Right forelimb (tissue), 1 donor: ENCODE measurements around the gene CLCA4.
"Not testable (repeated sequence)": the region's sequence is repeated elsewhere in the genome, so short reads cannot be mapped to it uniquely, and the experiment has no call there.

Experiments used
- DNase-seq: peaks from one replicate; pipeline ENCODE4 v3.0.0-alpha.2; 2018

CLCA4 gene

DNA sequence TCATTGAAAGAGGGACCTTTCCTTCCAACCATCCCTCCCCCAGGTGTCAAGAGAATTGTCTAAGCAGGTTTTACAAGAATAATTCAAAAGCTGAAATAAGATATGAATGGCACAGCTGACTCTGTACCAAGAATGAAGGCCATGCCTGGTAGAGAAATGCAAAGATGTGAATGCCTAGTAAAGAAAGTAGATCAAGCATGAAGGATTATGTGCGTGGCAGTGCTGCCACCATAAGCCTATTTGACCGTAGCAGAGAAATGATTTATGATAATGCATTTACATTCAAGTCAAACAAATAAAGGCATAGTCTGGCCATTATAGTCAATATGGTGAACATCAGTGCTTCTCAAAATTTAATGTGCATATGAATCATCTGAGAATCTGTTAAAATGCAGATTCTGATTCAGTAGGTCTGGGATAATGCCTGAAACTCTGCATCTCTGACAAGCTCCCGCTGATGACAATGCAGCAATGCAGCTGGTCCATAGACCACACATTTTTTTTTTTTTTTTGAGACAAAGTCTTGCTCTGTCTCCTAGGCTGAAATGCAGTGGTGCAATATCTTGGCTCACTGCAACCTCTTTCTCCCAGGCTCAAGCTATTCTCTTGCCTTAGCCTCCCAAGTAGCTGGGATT, 16.6 kb upstream of the CLCA4 start:
- DNase-seq, result no peak

DNA sequence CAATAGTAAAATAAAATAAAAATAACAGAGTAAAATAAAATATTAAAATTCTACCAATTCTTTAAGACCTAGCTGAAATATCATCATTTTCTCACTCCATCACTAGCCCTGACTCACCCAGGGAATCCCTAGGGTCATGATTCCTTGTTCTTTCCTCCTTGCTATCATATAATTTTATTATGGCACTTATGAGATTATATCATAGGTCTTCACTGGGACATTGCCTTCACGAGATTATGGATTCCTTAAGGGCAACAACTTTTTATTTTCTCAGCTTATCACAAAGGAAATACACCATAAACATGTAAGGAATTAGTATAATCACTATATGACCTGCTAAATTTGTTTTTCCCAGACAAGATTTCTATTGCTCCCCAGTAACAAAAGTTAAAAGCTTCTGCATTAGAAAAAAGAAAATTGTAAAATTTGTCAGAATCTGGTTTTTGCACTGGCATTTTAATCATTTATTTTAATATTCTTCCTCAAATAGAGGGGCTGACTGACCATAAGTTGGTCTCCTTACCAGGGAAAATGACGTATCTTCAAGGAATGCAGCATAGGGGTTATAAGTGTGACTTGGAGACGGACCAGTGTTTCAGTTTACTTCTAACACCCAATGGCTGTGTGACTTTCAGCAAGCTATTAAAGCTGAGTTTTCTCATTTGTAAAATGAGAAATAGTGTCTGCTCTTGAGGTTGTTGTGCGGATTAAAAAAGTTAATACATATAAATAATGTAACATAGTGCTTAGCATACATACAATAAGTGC, 8.8 kb upstream of the CLCA4 start:
- DNase-seq, result no peak

DNA sequence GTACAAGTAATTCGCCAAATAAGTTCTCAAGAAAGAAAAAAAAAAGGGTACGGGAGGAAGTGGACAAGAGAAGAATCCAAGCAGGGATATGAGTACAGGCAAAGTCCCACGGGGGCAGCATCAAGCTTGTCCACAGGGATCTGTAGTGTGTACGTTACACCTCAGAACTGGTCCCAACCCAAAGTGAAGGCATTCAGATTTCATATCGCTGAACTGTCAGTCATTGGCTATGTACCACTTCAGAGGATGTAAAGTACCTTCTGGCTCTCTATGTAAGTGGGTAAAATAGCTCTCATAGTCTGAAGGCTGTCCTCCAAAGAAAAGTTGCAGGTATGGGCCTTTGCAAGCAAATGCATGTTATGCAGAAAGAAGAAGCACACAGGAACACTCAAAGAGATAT, 8.1 kb upstream of the CLCA4 start:
- no peak for DNase-seq

DNA sequence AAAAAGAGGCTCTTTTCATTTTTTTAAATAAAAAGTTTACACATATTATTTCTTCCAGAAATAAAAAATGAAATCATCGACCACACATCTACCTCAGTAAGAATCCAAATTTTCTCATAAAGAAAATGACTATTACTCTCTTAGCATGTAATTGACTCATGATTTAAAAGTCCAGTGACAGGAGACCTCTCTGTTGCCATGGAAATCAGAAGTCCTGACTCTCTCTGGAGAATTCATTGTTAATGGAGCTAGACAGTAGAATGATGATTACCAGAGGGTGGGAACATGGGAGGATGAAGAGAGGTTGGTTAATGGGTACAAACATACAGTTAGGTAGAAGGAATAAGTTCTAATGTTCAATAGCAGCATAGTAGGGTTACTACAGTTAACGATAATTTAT, 5.0 kb upstream of the CLCA4 start:
- no peak for DNase-seq

DNA sequence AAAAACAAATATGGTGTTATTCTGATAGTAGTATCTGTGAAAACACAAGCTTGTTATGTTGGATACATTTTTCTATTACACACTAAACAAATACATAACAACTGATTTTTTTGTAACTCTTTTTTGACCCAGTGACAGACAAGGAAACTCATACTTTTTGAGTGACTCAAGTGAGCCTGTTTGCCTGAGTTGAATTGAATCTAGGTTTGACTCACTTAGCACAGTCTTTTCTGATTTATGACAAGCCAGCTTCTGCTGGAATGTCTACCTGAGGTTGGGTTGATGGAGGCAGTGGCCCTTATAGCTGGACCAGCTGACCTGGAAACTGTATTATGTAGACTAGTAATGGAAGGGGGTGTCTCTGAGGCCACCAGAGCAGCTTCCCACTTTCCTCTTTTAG, 4.2 kb upstream of the CLCA4 start:
- DNase-seq, result no peak

DNA sequence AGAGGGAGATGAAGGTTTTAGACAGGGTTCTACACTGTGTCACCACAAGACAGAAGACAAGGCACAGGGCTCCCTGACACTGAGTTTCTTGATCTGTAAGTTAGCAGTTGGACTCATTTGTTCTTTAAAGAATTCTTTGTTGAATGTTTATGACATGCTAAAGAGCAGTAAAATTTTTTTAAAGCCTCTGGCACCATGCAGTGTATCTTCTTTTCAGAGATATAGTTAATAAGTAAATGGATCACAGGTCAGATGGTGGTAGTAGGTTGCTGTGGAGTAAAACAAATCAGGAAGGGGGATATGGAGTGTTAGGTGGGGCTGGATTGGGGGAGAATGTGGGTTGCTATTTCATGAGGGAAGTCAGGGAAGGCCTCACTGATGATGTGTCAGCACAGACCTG, 2.0 kb downstream of the CLCA4 start:
- no peak for DNase-seq

DNA sequence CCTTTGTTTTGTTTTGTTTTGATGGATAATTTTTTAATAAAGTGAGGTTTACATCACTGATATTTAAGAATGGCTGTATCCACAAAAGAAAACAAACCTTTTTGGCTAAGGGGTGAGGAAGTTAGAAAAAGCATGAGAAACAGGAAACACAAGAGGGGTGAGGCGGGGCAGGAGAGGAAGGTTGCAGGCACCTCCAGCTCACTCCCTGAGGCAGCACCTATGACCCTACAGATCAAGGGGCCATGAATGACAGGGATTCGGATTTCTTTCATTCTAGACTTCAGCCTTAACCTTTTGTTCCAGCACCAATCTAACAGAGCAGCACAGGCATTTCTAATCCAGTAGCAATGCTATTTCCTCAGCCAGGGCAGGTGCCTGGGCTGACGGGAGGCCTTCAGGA, 4.4 kb downstream of the CLCA4 start:
- DNase-seq, result no peak

DNA sequence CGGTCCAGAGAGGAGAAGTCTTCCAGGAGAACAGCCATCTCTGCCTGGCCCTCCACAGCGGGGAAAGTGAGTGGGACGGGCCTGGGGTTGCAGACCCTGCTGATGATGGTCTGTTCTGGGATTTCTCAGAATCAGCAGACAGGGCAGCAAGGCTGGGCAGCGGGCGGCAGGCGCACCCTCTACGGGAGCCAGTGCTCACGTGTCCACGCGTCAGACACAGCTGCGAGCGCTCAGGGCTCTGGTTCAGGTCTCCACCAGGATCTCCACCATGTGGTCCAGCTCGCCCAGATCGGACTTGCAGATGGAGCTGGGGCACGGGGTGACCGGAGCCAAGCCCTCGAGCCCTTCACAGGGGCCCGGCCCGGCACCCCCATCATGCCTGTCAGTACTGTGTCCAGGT, 5.5 kb downstream of the CLCA4 start:
- no peak for DNase-seq

DNA sequence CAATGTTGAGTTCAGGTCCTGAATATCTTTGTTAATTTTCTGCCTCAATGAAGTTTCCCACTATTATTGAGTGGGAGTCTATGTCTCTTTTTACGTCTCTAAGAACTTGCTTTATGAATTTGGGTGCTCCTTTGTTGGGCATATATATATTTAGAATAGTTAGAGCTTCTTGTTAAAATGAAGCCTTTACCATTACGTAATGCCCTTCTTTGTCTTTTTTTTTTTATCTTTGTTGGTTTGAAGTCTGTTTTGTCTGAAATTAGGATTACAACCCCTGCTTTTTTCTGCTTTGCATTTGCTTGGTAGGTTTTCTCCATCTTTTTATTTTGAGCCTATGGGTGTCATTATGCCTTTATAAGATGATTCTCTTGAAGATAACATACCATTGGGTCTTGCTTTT, 10.9 kb downstream of the CLCA4 start:
- no peak for DNase-seq

DNA sequence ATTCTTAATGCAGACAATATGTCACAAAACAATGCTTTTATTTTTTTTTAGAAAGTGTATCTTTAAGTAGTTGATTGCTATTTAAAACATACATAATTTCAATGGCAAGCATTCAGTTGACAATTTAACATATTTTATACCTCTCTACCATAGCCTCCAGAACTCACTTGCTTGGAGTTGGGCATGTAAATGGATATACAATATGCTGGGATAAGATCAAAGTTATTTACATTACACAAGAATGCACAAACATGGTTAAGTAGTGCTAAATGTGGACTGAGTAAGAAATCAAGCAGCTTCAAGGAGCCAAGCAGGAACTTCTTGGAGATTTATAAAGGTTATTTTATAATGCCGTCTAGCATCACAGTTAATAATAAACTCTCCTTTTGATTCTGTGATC, 17.0 kb downstream of the CLCA4 start:
- DNase-seq, result no peak

DNA sequence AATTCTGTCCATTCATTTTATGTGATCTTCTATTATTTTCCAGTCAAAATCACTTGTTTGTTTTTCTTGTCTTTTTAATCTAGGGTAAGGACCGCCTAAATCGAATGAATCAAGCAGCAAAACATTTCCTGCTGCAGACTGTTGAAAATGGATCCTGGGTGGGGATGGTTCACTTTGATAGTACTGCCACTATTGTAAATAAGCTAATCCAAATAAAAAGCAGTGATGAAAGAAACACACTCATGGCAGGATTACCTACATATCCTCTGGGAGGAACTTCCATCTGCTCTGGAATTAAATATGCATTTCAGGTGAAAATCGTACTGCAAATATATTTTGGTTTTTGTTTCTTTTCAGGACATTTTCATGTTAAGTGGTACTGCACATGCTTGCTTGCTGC, 20.5 kb downstream of the CLCA4 start:
- no peak for DNase-seq

DNA sequence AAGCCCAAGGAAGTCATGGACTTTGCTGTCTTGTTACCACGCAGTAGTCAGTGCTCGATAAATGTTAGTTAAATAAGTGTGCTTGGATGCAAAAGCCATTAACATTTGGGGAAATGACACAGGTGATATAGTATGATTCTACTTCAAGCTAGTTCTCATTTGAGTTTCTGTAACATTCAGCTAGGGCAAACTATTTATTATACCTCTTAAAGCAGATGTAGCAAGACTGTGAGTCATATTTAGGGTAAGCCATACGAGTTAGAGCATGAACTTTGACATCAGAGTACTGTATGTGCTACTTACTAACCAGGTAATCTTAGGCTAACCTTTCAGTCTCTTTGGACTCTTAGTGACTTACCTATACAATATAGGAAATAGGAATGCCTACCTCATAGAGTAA, 21.0 kb downstream of the CLCA4 start:
- DNase-seq, result no peak

DNA sequence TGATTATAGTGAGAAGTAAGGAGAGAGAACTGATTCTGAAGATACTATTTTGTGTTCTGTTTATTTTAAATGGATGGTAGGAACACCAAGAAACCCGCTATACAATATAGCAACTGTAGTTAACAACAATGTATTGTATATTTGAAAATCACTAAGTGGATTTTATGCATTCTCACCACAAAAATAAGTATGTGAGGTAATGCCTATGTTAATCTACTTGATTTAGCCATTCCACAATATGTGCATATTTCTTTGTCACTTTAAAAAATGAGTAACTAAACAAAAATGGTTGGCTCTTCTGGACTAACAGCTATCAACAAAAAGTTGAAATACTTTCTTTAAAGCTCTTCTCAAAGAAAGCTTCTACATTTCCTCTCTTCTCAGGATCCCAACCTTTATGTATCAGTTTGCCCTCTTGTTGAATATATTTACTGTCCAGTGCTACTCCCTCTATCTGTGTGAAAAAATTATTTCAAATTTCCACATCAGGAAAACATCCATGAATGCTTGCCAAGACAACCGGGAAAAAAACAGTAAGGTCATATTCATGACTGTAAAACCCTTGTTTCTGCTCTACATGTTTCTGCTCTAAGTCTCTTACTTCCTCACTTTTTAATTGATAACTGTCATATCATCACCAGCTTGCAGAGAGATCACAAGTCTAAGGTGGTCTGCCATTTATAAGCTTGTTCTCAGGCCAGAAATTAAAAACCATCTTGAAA, 27.0 kb downstream of the CLCA4 start:
- no peak for DNase-seq

DNA sequence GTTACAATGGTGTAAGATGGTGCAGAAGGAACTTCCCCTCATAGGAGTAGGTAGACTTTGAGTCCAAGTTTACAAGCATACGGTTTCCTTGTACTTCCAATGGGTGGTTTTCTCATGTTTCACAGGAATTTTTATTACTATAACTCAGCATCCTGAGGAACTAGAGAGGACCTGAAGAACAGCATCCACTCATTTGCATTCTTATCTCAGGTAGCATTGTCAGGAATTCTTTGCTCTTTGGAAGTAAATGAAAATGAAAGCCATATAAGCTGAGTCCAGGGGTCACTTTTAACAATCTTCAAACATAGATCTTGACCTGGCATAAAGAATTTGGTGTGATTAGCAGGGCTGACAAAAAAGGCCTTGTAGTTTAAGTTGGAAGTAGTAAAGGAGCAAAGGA, 34.4 kb downstream of the CLCA4 start:
- DNase-seq, result no peak

DNA sequence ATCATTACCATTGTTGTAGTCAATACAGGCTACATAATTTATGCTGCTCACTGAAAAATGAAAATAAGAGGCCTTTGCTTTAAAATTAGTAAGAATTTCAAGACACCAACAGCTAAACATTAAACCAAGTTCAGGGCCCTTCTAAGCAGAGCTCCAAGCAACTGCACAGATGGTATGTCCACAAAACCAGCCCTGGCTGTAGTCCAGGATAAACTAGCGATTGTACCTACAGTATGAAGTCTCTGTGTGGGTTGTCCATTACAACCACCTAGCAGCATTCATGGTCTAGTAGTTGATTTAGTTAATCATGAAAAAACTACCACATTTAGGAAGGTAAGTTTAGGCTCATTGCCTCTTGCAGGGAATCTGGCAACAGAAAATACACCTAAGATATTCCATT, 35.3 kb downstream of the CLCA4 start:
- no peak for DNase-seq

DNA sequence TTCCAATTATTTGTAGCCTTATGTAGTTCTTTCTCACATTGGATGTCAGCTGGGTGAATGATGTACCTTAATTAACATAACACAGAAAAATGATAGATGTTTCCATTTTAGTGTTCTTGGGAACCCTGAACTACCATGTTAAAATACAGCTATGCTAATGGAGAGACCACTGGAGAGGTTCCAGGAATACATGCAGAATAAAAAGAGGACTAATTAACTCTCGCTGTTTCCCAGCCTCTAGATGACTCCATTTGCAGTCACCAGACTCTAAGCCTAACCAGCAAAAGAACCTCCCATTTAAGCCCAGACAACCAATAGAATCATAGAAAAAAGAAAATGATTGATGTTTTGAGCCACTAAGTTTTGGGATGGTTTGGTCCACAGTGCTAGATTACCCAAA, 36.2 kb downstream of the CLCA4 start:
- no peak for DNase-seq

DNA sequence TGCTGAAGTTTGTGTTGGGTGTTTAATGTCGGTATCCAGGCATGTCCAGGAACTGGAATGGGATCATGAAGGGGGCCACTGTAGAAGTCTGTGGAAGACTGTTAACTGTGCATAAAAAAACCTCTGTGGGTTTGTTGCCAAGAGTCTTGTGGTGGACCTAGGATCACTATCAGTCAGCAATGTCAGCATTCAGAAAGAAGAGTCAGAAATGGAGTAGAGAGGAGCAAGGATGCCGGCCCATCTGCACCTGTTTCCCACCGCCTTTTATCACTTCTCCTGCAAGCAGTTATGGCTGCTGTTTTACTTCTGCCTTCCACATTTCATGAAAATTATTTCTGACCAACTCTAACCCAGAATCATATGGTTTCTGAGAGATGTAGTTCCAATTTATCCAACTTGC, 36.7 kb downstream of the CLCA4 start:
- DNase-seq, result no peak

DNA sequence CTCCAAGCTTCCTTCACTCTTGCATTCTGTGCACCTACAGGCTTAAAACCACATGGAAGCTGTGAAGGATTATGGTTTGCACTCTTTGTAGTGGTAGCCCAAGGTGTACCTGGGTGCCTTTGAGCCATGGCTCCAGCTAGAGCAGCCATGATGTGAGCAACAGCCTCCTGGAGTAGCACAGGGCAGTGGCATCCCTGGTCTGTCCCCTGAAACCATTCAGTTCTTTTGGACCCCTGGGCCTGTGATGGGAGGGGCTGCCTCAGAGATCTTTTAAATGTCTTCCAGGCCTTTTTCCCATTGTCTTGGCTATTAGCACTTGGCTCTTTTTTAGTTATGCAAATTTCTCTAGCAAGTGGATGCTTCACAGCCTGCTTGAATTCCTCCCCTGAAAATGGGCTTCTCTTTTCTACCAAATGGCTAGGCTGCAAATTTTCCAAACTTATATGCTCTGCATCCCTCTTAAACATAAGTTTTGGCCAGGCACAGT, 47.4 kb downstream of the CLCA4 start:
- DNase-seq, result no peak

DNA sequence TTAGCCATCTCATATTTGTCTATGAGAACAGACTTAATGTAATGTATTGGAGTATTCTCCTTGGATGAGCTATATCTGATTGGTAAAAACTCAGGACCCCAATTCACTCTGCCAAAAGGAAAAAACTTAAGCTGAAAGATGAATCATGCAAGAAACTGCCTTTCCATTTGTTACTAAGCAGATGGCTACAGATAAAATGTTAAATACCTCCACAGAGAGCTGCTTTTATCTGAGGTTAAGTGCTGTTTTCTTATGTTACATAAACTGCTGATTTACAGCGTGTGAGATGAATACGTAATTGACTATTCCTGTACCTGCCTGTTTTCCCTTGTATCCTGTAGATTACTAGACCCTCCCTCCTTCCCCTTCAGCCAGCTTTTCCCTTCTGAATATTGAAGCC, 49.3 kb downstream of the CLCA4 start:
- no peak for DNase-seq

DNA sequence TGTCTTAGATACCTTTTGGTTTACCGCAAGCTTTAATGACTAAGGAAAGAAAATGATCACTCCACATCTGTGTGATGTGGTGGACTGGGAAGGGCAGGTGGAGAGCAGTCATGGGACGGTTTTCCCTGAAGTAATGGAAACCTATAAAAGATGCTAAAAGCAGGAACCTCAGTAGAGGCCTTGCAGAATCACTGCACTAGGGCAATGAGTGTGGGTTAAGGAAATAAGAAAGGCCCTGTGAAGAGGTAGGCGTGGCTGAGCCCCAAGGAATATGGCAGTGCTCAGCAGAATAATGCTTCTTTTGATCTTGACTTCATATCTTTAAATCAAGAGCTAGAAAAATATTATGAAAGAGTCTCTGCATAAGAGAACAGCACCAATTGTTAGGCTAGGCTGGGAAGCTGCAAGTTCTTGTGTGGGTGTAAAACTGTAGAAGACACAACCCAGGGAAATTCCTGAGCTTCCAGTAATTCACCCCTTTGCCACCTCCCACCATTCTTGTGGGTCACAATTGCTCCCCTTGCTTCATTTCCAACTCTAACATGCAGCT, 49.9 kb downstream of the CLCA4 start:
- DNase-seq, result no peak

DNA sequence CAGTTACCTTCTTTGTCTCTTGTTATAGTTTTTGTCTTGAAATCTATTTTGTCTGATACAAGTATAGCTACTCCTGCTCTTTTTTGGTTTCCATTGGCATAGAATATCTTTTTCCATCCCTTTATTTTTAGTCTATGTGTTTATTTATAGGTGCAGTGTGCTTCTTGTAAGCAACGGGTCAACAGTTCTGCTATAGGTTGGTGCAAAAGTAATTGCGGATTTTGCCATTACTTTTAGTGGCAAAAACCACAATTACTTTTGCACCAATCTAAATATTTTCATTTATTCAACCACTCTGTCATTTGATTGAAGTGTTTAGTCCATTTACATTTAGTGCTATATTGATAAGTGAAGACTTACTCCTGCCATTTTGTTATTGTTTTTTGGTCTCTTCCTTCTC, 59.2 kb downstream of the CLCA4 start:
- not testable (repeated sequence) for DNase-seq

DNA sequence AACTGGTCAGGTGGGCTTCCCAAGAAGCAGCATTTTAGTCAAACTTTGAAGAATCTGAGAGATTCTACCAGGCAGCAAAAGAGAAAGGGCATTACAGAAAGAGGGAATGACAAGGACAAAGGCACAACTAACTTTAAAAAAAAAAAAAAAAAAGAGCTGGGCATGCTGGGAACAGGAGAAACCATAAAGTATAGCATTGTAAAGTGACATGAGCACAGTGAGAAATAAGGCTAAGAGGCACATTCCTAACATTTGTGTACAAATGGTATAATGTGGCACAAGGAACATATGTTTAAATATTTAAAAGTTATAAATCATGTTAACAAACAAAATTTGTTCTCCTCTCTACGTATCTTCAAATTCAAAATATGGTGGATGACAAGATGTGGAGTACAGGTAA, 69.6 kb downstream of the CLCA4 start:
- DNase-seq, result no peak

DNA sequence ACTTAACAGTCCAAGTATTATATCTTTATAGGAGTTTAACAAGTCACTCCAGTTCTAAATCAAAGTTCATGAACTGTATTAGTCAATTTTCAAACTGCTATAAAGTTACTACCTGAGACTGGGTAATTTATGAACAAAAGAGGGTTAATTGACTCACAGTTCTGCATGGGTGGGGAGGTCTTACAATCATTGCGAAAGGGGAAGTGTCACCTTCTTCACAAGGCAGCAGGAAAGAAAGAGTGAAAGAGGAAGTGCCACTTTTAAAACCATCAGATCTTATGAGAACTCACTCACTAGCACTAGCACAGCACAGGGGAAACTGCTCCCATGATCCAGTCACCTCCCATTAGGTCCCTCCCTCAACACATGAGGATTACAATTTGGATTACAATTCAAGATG, 70.0 kb downstream of the CLCA4 start:
- no peak for DNase-seq

DNA sequence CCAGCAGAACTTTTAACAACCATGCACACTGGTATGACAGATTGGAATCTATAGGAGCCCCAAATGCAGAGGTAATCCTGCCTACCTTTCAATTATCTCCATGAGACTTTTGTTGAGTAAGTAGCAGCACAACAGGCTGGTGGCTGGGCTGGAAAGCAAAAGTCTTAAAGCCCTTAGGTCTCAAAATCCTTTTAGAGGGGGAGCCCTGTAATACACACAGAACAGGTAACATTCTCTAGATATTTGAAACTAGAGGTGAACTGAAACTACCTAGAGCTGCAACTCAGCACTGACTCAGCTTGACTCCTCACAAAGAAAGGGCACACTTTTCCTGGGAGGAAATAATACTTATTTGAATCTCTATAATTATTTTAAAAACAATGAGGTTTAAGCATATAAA, 71.5 kb downstream of the CLCA4 start:
- DNase-seq, result no peak
